Esophagus squamous epithelium (tissue), 4 donors: ENCODE data around the gene MYO1B.

Experiments used
- CTCF ChIP-seq, 6 experiments: fragments of 450-650 bp in 4 of 6; fragments of 200-600 bp in 2 of 6; sonication (generic) in 2 of 6; IDR thresholded peaks; one replicate each; pipeline ENCODE4 v1.5.1; 2016 to 2019; ENCODE audit warnings: antibody characterized with exemption in 6 of 6, mild to moderate bottlenecking in 4 of 6, moderate library complexity in 4 of 6
- POLR2A ChIP-seq, 4 donors: fragments of 450-650 bp; IDR thresholded peaks; one replicate each; pipeline ENCODE4 v1.6.1; 2017; ENCODE audit warnings: antibody characterized with exemption in 4 of 4, mild to moderate bottlenecking in 4 of 4, moderate library complexity in 3 of 4

GRCh38 chr2:191220671-191221070, 24.5 kb upstream of the MYO1B start:
- TF ChIP-seq CTCF (IDR thresholded peaks at IDR 0.05) (no peak), POLR2A (IDR thresholded peaks at IDR 0.05) (no peak)
